Common myeloid progenitor, CD34-positive (primary cell): ENCODE data around the gene TCF23.

Source experiments
- CTCF ChIA-PET: fragments of 350-600 bp; sonication (Branson Sonifier 250); formaldehyde crosslinking; loops from one replicate; lab custom pipeline; 2021; ENCODE audit warnings: antibody characterized with exemption; lab: Charles Lee
- POLR2A ChIA-PET: fragments of 350-600 bp; sonication (Branson Sonifier 250); formaldehyde crosslinking; loops from one replicate; lab custom pipeline; 2021; ENCODE audit warnings: antibody characterized with exemption; lab: Charles Lee
- DNase-seq, 3 donors: peaks; one replicate each; pipeline versions ENCODE4 v3.0.0 to v3.0.0-alpha.2; 2013
- H3K27ac ChIP-seq, 2 experiments: 1 replicate in 1 of 2; 2 replicates in 1 of 2; pipeline ENCODE4 v1.7.0; 2013; ENCODE audit warnings: inconsistent platforms in 2 of 2, low read length in 2 of 2, mild to moderate bottlenecking in 2 of 2, low read depth in 1 of 2, moderate library complexity in 1 of 2; ENCODE audit not compliant: severe bottlenecking in 2 of 2, insufficient read depth in 1 of 2, poor library complexity in 1 of 2
- H3K27me3 ChIP-seq, 5 experiments: replicated peaks in 2 of 5; 1 replicate in 3 of 5; 2 replicates in 2 of 5; pipeline versions ENCODE4 v1.6.1 to v1.7.0; 2013; ENCODE audit warnings: low read length in 4 of 5, mild to moderate bottlenecking in 2 of 5, moderate library complexity in 2 of 5, inconsistent platforms in 1 of 5; ENCODE audit not compliant: insufficient read depth in 5 of 5, control insufficient read depth in 4 of 5
- H3K36me3 ChIP-seq, 4 experiments: 1 replicate in 2 of 4; 2 replicates in 2 of 4; pipeline versions ENCODE4 v1.6.1 to v1.7.0; 2013; ENCODE audit warnings: low read length in 3 of 4, control low read depth in 1 of 4, mild to moderate bottlenecking in 1 of 4; ENCODE audit not compliant: control insufficient read depth in 4 of 4, insufficient read depth in 4 of 4
- H3K4me1 ChIP-seq, 4 experiments: 1 replicate in 3 of 4; 2 replicates in 1 of 4; pipeline versions ENCODE4 v1.6.1 to v1.7.1; 2013; ENCODE audit warnings: low read length in 3 of 4, mild to moderate bottlenecking in 3 of 4, control low read depth in 1 of 4, inconsistent platforms in 1 of 4, moderate library complexity in 1 of 4; ENCODE audit not compliant: control insufficient read depth in 4 of 4, insufficient read depth in 4 of 4; ENCODE audit errors: control extremely low read depth in 1 of 4
- H3K4me3 ChIP-seq, 7 experiments: 1 replicate in 4 of 7; 2 replicates in 3 of 7; pipeline versions ENCODE4 v1.5.1 to v1.7.0; 2013; ENCODE audit warnings: mild to moderate bottlenecking in 7 of 7, low read length in 6 of 7, moderate library complexity in 6 of 7, inconsistent platforms in 2 of 7, low read depth in 2 of 7, control low read depth in 1 of 7; ENCODE audit not compliant: insufficient read depth in 4 of 7, control insufficient read depth in 1 of 7; ENCODE audit errors: extremely low read depth in 1 of 7
- H3K9me3 ChIP-seq, 5 experiments: 1 replicate in 4 of 5; 2 replicates in 1 of 5; pipeline versions ENCODE4 v1.6.1 to v1.7.1; 2013; ENCODE audit warnings: low read length in 4 of 5, mild to moderate bottlenecking in 2 of 5, inconsistent platforms in 1 of 5, low read depth in 1 of 5, moderate library complexity in 1 of 5; ENCODE audit not compliant: control insufficient read depth in 4 of 5, insufficient read depth in 2 of 5; ENCODE audit errors: control extremely low read depth in 1 of 5
- WGBS: methylation state at CpG from one replicate; pipeline ENCODE4 v1.1.5; 2013; ENCODE audit not compliant: insufficient coverage; 5-methylcytosine and 5-hydroxymethylcytosine counted together

TCF23 gene

GRCh38 chr2:27127883-27128667, 20.7 kb upstream of the TCF23 start:
- Histone ChIP-seq H3K9me3 (no peaks in the 10 kb centered on the region), H3K27me3 (peaks cover 0 to 2% (median 0%) of the 10 kb centered on the region in 5 experiments), H3K27ac (no peak overlapping the region), H3K4me3 (no peak overlapping the region), H3K36me3 (peaks cover 2 to 39% (median 31%) of the 10 kb centered on the region in 4 experiments), H3K4me1 (peaks cover 0 to 13% (median 11%) of the 10 kb centered on the region in 4 experiments)
- CTCF ChIA-PET: interaction anchor here (1.0 kb wide), 1 partner anchor 17 kb away, joined by 3 read pairs; no protein-coding TSS in a partner anchor
- DNase-seq: no peak
- 93% methylated on average over 7 of the region's 9 CpGs for WGBS
- POLR2A ChIA-PET: no interaction called here

GRCh38 chr2:27128668-27129571, 19.9 kb upstream of the TCF23 start:
- H3K27me3 ChIP-seq: no peaks in the 10 kb centered on the region
- no peak overlapping the region for H3K27ac ChIP-seq
- ChIA-PET POLR2A (no interaction called here), CTCF (interaction anchor here (1.0 kb wide), 1 partner anchor 17 kb away, joined by 3 read pairs; no protein-coding TSS in a partner anchor)
- H3K4me1 ChIP-seq: peaks cover 5 to 17% (median 12%) of the 10 kb centered on the region in 4 experiments
- H3K36me3 ChIP-seq: peaks cover 2 to 41% (median 32%) of the 10 kb centered on the region in 4 experiments
- WGBS: 90% methylated on average over 8 of the region's 11 CpGs
- peak in 2 of 3 donors; percentile 29 to 36 for DNase-seq
- no peaks in the 10 kb centered on the region for H3K9me3 ChIP-seq
- H3K4me3 ChIP-seq: no peak overlapping the region

- Histone ChIP-seq H3K4me1 (peaks cover 5 to 18% (median 16%) of the 10 kb centered on the region in 4 experiments), H3K27ac (no peak overlapping the region), H3K9me3 (no peaks in the 10 kb centered on the region), H3K36me3 (peaks cover 2 to 41% (median 32%) of the 10 kb centered on the region in 4 experiments), H3K27me3 (no peaks in the 10 kb centered on the region), H3K4me3 (no peak overlapping the region)
- ChIA-PET CTCF (no interaction called here), POLR2A (no interaction called here)
- WGBS: 84% methylated on average over 5 of the region's 10 CpGs
- no peak for DNase-seq
Observed at GRCh38 chr2:27130396-27130795, 18.4 kb upstream of the TCF23 start.

GRCh38 chr2:27131429-27131828, 17.4 kb upstream of the TCF23 start:
- DNase-seq: no peak
- Histone ChIP-seq H3K9me3 (no peaks in the 10 kb centered on the region), H3K27ac (no peak overlapping the region), H3K36me3 (peaks cover 2 to 41% (median 32%) of the 10 kb centered on the region in 4 experiments), H3K27me3 (no peaks in the 10 kb centered on the region), H3K4me1 (peaks cover 5 to 21% (median 18%) of the 10 kb centered on the region in 4 experiments), H3K4me3 (no peak overlapping the region)
- POLR2A ChIA-PET: no interaction called here
- CTCF ChIA-PET: interaction anchor here (0.8 to 3.3 kb wide), 7 partner anchors 8 to 38 kb away, joined by 3 to 31 read pairs (median 3); partner anchors contain the start of gene ABHD1
- over 99% methylated on average over 11 of the region's 11 CpGs for WGBS

GRCh38 chr2:27133195-27133875, 15.5 kb upstream of the TCF23 start:
- Histone ChIP-seq H3K36me3 (peaks cover 2 to 41% (median 32%) of the 10 kb centered on the region in 4 experiments), H3K9me3 (no peaks in the 10 kb centered on the region), H3K27ac (peak overlapping the region; percentile 75 to 84), H3K4me1 (peaks cover 5 to 21% (median 18%) of the 10 kb centered on the region in 4 experiments), H3K4me3 (peak overlapping the region in 6 of 7 experiments; percentile 58 to 96 (median 90)), H3K27me3 (no peaks in the 10 kb centered on the region)
- 69% methylated on average over 13 of the region's 14 CpGs for WGBS
- CTCF ChIA-PET: interaction anchor here (0.7 to 3.3 kb wide), 16 partner anchors 9 to 246 kb away, joined by 3 to 31 read pairs (median 3); partner anchors contain the start of gene ABHD1
- POLR2A ChIA-PET: interaction anchor here (1.0 to 1.7 kb wide), 2 partner anchors 10 to 79 kb away, joined by 5 to 8 read pairs; partner anchors contain the start of genes ABHD1 and SLC5A6
- DNase-seq: no peak
